Chondrocyte (in vitro differentiated cells): ENCODE data around the gene TMEM267. TPM values are rescaled to one million over a fixed set of nuclear protein-coding genes. Genes with fewer than 3 reads are reported as not detected.
"Not testable (repeated sequence)": the region's sequence is repeated elsewhere in the genome, so short reads cannot be mapped to it uniquely, and the experiment has no call there.

Experiments
- DNase-seq: peaks from one replicate; pipeline ENCODE4 v3.0.0; 2021; ENCODE audit warnings: mixed read lengths, low spot score
- H3K27ac Mint-ChIP-seq: one replicate; pipeline ENCODE4 v1.8.0; 2021; ENCODE audit warnings: mild to moderate bottlenecking, moderate library complexity, mixed read lengths; ENCODE audit not compliant: unreplicated experiment
- H3K27me3 Mint-ChIP-seq: 2 replicates; pipeline ENCODE4 v1.8.0; 2021; ENCODE audit warnings: low read depth, mixed read lengths
- H3K36me3 Mint-ChIP-seq: 2 replicates; pipeline ENCODE4 v1.8.0; 2021; ENCODE audit warnings: low read depth, mixed read lengths
- H3K4me1 Mint-ChIP-seq: 2 replicates; pipeline ENCODE4 v1.8.0; 2021; ENCODE audit warnings: low read depth, mild to moderate bottlenecking, mixed read lengths
- H3K4me3 Mint-ChIP-seq: one replicate; pipeline ENCODE4 v1.8.0; 2021; ENCODE audit warnings: mild to moderate bottlenecking, moderate library complexity, mixed read lengths; ENCODE audit not compliant: unreplicated experiment
- H3K9me3 Mint-ChIP-seq: 2 replicates; pipeline ENCODE4 v1.8.0; 2021; ENCODE audit warnings: low read depth, mixed read lengths
- CTCF ChIP-seq: fragments of 200-600 bp; sonication (generic); IDR thresholded peaks from 2 replicates; pipeline ENCODE4 v1.5.0; 2021; ENCODE audit warnings: antibody characterized with exemption, mild to moderate bottlenecking, moderate library complexity
- total RNA-seq: library from RNA; stranded (reverse); gene quantifications from 3 replicates; pipeline ENCODE4 v1.2.1, GENCODE V29; 2021

Gene TMEM267
- total RNA-seq, 1 donor from 2014 or later, result 32.3 TPM

GRCh38 chr5:43482490-43483297 lies 971 bp downstream of the TMEM267 start:
- H3K9me3 Mint-ChIP-seq, result no peaks in the 10 kb centered on the region
- no peaks in the 10 kb centered on the region for H3K27me3 Mint-ChIP-seq
- H3K36me3 Mint-ChIP-seq, result no peaks in the 10 kb centered on the region
- peaks cover 39% of the 10 kb centered on the region for H3K4me1 Mint-ChIP-seq
- peak overlapping the region; percentile 99 for H3K4me3 Mint-ChIP-seq
- no peak for TF ChIP-seq CTCF
- H3K27ac Mint-ChIP-seq, result peak overlapping the region; percentile 100
- no peak for DNase-seq

GRCh38 chr5:43469671-43470391 lies 13.8 kb downstream of the TMEM267 start:
- no peaks in the 10 kb centered on the region for H3K4me1 Mint-ChIP-seq
- no peak overlapping the region for H3K27ac Mint-ChIP-seq
- TF ChIP-seq CTCF, result no peak
- H3K9me3 Mint-ChIP-seq, result peaks cover 37% of the 10 kb centered on the region
- no peak overlapping the region for H3K4me3 Mint-ChIP-seq
- no peak for DNase-seq
- peaks cover 55% of the 10 kb centered on the region for H3K36me3 Mint-ChIP-seq
- no peaks in the 10 kb centered on the region for H3K27me3 Mint-ChIP-seq

- Mint-ChIP-seq H3K4me1 (peaks cover 2% of the 10 kb centered on the region), H3K4me3 (no peak overlapping the region), H3K36me3 (peaks cover 42% of the 10 kb centered on the region), H3K27me3 (no peaks in the 10 kb centered on the region), H3K9me3 (peaks cover 32% of the 10 kb centered on the region), H3K27ac (no peak overlapping the region)
- DNase-seq, result no peak
- TF ChIP-seq CTCF, result no peak
These were observed 16.6 kb downstream of the TMEM267 start for GRCh38 chr5:43467100-43467499.

- peaks cover 30% of the 10 kb centered on the region for H3K36me3 Mint-ChIP-seq
- H3K9me3 Mint-ChIP-seq, result peaks cover 25% of the 10 kb centered on the region
- not testable (repeated sequence) for H3K27me3 Mint-ChIP-seq, H3K4me1 Mint-ChIP-seq, H3K4me3 Mint-ChIP-seq, H3K27ac Mint-ChIP-seq, DNase-seq
These were observed 18.2 kb downstream of the TMEM267 start for GRCh38 chr5:43465455-43465854.

- no peaks in the 10 kb centered on the region for H3K27me3 Mint-ChIP-seq
- no peak for DNase-seq
- peaks cover 17% of the 10 kb centered on the region for H3K9me3 Mint-ChIP-seq
- peaks cover 24% of the 10 kb centered on the region for H3K36me3 Mint-ChIP-seq
- no peak overlapping the region for H3K27ac Mint-ChIP-seq
- TF ChIP-seq CTCF, result no peak
- no peak overlapping the region for H3K4me3 Mint-ChIP-seq
- H3K4me1 Mint-ChIP-seq, result peaks cover 2% of the 10 kb centered on the region
These were observed 22.6 kb downstream of the TMEM267 start for GRCh38 chr5:43461066-43461465.
